ENCODE data around the gene UBE2M.

UBE2M gene

DNA sequence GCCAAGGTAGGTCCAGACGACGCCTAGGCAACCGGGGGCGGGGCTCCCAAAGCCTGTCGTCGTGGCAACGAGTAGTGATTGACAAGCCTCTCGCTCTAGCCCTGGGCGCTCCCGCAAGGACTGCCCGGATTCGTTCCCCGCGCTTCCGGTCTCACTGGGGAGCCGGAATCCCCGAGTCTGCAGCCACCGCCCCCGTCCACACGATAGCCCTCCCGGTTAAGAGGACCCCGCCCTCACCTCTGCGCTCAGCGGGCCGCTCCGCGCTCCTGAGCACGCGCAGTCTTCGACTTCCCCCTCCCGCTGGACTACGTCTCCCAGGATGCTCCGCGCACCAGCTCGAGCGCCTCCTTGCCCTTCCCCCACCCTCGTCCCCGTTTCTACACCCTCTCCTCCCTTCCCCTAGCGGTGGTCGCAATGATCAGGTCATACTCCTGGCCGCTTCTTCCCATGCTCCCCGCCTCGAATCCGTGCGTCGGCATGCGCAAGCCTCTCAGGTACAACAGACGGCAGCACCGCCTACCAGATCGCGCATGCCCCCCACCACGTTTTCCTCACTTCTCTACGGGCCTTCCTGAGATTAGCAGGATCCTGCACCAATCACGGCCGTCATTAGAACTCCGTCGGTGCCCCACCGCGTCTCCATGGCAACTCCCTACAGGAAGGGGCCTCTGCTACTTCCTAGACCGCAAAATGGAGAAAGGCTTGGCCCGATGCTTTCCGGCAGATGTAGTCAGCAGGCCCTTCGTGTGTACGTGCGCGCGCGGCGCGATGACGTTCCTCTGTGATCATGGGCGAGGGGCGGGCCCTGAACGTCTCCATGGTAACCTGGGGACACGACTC lies 14.6 kb upstream of the UBE2M start, which contains the start of gene MZF1:
TSS of gene MZF1 (minus strand) at position 518 of the 840 bp plus-strand sequence. CDS start 1,946 bp downstream, outside the sequence.
- TF ChIP-seq, protein P1, sequence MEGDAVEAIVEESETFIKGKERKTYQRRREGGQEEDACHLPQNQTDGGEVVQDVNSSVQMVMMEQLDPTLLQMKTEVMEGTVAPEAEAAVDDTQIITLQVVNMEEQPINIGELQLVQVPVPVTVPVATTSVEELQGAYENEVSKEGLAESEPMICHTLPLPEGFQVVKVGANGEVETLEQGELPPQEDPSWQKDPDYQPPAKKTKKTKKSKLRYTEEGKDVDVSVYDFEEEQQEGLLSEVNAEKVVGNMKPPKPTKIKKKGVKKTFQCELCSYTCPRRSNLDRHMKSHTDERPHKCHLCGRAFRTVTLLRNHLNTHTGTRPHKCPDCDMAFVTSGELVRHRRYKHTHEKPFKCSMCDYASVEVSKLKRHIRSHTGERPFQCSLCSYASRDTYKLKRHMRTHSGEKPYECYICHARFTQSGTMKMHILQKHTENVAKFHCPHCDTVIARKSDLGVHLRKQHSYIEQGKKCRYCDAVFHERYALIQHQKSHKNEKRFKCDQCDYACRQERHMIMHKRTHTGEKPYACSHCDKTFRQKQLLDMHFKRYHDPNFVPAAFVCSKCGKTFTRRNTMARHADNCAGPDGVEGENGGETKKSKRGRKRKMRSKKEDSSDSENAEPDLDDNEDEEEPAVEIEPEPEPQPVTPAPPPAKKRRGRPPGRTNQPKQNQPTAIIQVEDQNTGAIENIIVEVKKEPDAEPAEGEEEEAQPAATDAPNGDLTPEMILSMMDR (conservative IDR thresholded peaks at IDR 0.05), result no peak
- TF ChIP-seq ZFX (IDR thresholded peaks at IDR 0.05), result no peak
- peak within 1 kb of the TSS; percentile 89 for H3K27ac ChIP-seq

DNA sequence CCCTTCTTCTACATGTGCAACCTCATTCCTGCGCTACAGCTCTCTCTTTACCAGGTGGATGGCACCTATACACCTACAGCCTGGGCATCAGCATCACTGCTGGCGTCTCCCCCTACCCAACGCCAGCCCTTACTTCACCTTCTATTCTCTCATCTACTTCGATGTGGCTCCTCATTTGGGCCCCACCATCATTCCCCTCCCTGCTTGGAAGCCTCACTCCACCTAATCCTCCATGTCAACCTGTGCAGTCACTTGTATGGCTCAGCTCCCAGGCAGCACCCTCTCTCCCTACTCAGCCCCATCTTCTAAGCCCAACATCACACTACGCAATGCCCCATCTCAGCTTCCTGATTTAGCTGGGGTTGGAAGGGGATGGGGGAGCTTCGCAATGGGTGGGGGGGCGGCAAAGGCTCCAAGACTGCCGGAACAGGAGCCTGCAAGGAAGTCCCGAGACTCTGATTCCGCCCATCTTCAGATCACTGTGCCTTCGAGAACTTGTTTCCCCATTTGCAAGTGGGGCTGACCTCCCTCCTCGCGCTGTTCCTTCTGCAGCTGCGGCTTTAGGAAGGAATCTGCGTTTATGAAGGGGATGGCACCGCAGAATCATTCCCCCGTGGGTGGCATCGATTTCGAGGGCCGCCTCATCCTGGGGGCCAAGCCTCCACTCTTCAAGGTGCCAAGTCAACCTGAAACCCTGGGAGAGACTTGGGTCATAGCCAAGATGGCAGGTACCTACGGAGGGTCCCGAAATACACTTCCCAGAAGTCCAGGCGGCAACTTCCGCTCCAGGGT lies 13.8 kb upstream of the UBE2M start:
- TF ChIP-seq, protein P1 (conservative IDR thresholded peaks at IDR 0.05), result no peak
- no peak for TF ChIP-seq ZFX (IDR thresholded peaks at IDR 0.05)
- peak overlapping the region; percentile 89 for H3K27ac ChIP-seq

DNA sequence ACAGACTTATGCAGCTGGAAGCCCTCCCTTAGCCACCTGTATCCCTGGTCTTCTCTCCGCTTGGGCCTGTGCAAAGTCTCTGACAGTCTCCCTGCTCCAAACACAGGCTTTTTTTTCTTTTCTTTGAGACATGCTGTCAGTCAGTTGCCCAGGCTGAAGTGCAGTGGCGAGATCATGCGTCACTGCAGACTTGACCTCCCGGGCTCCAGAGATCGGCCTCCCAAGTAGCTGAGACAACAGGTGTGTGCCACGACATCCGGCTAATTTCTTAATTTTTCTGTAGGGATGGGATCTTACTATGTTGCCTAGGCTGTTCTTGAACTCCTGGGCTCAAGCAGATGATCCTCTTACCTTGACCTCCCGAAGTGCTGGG lies 13.2 kb upstream of the UBE2M start:
- H3K27ac ChIP-seq, result no peak overlapping the region
- TF ChIP-seq, protein P1 (conservative IDR thresholded peaks at IDR 0.05), result no peak
- no peak for TF ChIP-seq ZFX (IDR thresholded peaks at IDR 0.05)

DNA sequence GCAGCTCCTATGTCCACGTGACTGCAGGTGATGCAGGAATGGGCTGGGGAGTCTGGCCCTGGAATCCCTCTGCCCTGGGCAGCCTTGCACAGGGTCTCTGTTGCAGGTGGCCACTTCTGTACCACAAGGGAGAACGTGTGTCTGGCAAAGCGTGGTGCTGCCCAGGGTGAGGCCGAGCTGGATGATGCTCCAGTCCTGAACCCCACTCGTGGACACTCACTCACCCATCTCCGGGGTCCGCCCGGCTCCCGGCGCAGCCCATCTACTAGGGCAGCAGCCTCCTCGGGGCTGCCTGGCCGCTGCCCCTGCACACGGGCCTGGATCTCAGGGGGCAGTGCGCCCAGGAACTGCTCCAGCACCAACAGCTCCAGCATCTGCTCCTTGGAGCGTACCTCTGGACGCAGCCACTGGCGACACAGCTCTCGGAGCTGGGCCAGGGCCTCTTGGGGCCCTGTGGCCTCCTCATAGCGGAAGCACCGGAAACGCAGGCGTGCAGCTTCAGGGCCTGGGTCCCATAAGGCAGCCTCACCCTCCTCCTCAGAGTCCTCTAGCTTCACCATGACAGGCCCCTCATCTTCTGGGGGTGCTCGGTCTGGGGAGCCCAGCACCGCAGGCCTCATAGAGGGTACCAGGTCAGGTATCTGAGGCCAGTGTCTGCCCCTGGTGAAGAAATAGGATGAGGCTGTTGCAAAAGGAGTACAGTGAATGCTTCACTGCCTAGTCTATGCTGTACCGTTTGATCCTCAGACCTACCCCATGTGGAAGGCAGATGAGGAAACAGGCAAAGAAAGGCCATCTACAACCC lies 12.6 kb upstream of the UBE2M start:
- TF ChIP-seq, protein P1 (conservative IDR thresholded peaks at IDR 0.05), result no peak
- no peak for TF ChIP-seq ZFX (IDR thresholded peaks at IDR 0.05)
- no peak overlapping the region for H3K27ac ChIP-seq

DNA sequence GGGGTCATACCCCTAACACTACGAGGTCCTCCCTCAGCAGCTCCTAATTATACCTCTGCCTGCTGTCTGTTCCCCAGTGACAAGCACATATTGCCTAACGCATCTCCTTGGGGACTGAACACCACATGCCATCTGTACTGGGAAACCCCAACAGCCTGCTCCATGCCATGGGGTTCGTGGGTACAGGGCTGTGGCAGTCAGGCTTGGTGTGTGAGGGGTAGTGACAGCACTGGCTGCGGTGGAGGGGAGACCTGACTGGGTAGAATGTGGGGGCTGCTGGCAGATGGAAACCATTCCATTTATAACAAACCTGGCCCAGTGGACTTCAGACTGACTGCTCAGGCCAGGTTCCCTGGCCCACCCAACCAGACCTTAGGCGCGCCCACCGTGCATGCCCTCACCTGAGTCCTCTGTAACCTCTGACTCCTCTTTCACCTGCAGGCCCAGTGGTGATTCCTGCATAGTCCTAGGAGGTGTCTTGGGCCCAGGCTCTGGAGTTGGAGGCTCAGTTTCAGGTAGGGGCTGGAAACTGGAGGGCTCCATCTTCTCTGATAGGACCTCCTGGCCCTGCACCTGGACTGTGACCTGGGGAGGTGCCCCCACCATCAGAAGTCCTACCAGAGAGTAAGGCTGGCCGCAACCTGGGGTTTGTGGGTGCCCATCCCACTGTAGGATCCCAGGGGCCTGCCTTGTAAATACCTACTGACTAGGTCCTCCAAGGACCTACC lies 11.7 kb upstream of the UBE2M start:
- TF ChIP-seq, protein P1 (conservative IDR thresholded peaks at IDR 0.05), result no peak

DNA sequence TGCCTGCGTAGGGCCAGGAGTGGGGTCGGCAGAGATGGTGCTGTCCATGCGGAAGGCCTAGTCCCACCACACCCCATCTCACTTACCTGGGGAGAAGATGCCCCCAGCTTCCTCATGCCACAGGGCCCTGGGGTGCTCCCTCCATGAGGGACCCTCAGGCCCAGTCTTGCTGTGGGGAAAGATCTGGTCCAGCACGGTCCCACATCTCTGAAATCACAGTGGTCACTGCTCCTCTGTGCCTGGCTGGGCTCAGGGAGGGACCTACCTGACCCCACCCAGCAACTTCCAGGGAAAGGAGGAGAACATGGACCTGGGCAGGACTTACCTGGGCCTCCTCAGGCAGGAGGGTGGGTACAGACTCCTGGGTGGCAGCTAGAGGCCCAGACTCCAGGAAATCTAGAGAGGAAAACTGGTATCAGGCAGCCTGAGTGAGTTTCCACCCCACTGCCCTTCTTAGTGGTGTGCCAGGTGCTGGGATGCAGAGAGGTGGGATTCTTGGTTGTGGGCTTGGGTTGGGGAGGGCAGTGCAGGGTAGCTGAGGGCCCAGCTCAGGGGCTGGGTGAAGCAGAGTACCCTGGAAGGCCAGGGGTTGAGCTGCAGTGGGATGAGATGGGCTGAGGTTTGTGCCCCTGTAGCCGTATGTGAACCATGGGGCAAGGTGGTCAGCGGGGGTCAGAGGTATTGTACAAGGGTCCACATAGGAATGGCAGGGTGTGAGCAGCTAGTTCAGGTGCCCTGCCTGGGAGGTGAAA lies 11.0 kb upstream of the UBE2M start:
- H3K27ac ChIP-seq, result no peak overlapping the region
- TF ChIP-seq ZFX (IDR thresholded peaks at IDR 0.05), result no peak
- TF ChIP-seq, protein P1 (conservative IDR thresholded peaks at IDR 0.05), result no peak

More for the DNA sequence above, 11.7 kb upstream of the UBE2M start:
- H3K27ac ChIP-seq, result no peak overlapping the region

Measured in C4-2B (cell line).